H1 (cell line): ENCODE measurements around the gene TCEA3. TPM values are rescaled to one million over a fixed set of nuclear protein-coding genes. Genes with fewer than 3 reads are reported as not detected.

Source experiments
- CTCF ChIA-PET: fragments of 300-600 bp; sonication (Branson Sonifier 250); formaldehyde crosslinking; loops from one replicate; lab custom pipeline; 2021; ENCODE audit not compliant: partially characterized antibody; lab: Charles Lee
- POLR2A ChIA-PET: fragments of 300-600 bp; sonication (Branson Sonifier 250); formaldehyde crosslinking; loops from one replicate; lab custom pipeline; 2021; ENCODE audit warnings: inconsistent platforms; ENCODE audit not compliant: partially characterized antibody; lab: Charles Lee
- DNase-seq, 2 experiments: peaks; one replicate each; pipeline versions ENCODE4 v3.0.0 to v3.0.0-alpha.2; 2010 to 2022; ENCODE audit warnings: low spot score in 2 of 2, low read depth in 1 of 2, mixed read lengths in 1 of 2
- FAIRE-seq: peaks from 2 replicates; lab custom pipeline; 2011; peaks lifted over from hg19 to GRCh38; lab: Jason Lieb, UNC
- H2AFZ ChIP-seq: 2 replicates; pipeline ENCODE4 v1.8.1; 2012; ENCODE audit warnings: low read length, inconsistent platforms
- H2AK5ac ChIP-seq: 2 replicates; pipeline ENCODE4 v1.6.1; 2013; ENCODE audit warnings: low read depth, low read length
- H2BK120ac ChIP-seq: replicated peaks from 2 replicates; pipeline ENCODE3; 2013; ENCODE audit warnings: low read depth, low read length, inconsistent platforms
- H2BK12ac ChIP-seq: 2 replicates; pipeline ENCODE4 v1.6.1; 2013; ENCODE audit warnings: low read depth, low read length
- H2BK15ac ChIP-seq: 2 replicates; pipeline ENCODE4 v1.6.1; 2013; ENCODE audit warnings: low read length
- H2BK20ac ChIP-seq: 2 replicates; pipeline ENCODE4 v1.6.1; 2013; ENCODE audit warnings: low read length
- H2BK5ac ChIP-seq: 2 replicates; pipeline ENCODE4 v1.6.1; 2013; ENCODE audit warnings: low read depth, low read length
- H3K14ac ChIP-seq: 2 replicates; pipeline ENCODE4 v1.6.1; 2013; ENCODE audit warnings: inconsistent platforms; ENCODE audit not compliant: insufficient read length
- H3K18ac ChIP-seq: 2 replicates; pipeline ENCODE4 v1.6.1; 2013; ENCODE audit warnings: low read length; ENCODE audit errors: extremely low read depth
- H3K23ac ChIP-seq: 2 replicates; pipeline ENCODE4 v1.6.1; 2013; ENCODE audit warnings: inconsistent platforms; ENCODE audit not compliant: insufficient read length
- H3K23me2 ChIP-seq: 2 replicates; pipeline ENCODE4 v1.6.1; 2013; ENCODE audit warnings: low read depth, low read length
- H3K27ac ChIP-seq: 2 replicates; pipeline ENCODE4 v1.6.1; 2011; ENCODE audit warnings: low read depth, low read length, inconsistent platforms
- H3K27me3 ChIP-seq, 4 experiments: replicated peaks in 1 of 4; 1 replicate in 1 of 4; 2 replicates in 3 of 4; pipeline versions ENCODE4 v1.6.1 to v1.8.1; 2011 to 2013; ENCODE audit warnings: low read length in 3 of 4, mild to moderate bottlenecking in 3 of 4, inconsistent platforms in 2 of 4, mixed read lengths in 2 of 4, moderate library complexity in 1 of 4; ENCODE audit not compliant: control insufficient read depth in 3 of 4, insufficient read depth in 3 of 4; ENCODE audit errors: extremely low read depth in 1 of 4
- H3K36me3 ChIP-seq, 4 experiments: 2 replicates each; pipeline versions ENCODE4 v1.6.1 to v1.8.1; 2011 to 2013; ENCODE audit warnings: mild to moderate bottlenecking in 4 of 4, low read length in 3 of 4, moderate library complexity in 2 of 4, control low read depth in 1 of 4, inconsistent platforms in 1 of 4; ENCODE audit not compliant: insufficient read depth in 4 of 4, control insufficient read depth in 2 of 4
- H3K4ac ChIP-seq: replicated peaks from 2 replicates; pipeline ENCODE3; 2013; ENCODE audit warnings: low read length, low read depth, mixed read lengths, inconsistent platforms; ENCODE audit not compliant: insufficient read length
- H3K4me1 ChIP-seq, 4 experiments: replicated peaks in 1 of 4; 1 replicate in 1 of 4; 2 replicates in 3 of 4; pipeline versions ENCODE4 v1.6.1 to v1.8.1; 2011 to 2013; ENCODE audit warnings: low read length in 3 of 4, inconsistent platforms in 2 of 4, mixed read lengths in 1 of 4; ENCODE audit not compliant: insufficient read depth in 4 of 4, control insufficient read depth in 3 of 4
- H3K4me2 ChIP-seq, 2 experiments: 2 replicates each; pipeline versions ENCODE4 v1.6.1 to v1.8.1; 2011 to 2013; ENCODE audit warnings: low read depth in 2 of 2, low read length in 2 of 2, control low read depth in 1 of 2, inconsistent platforms in 1 of 2, mild to moderate bottlenecking in 1 of 2; ENCODE audit not compliant: insufficient read depth in 1 of 2
- H3K4me3 ChIP-seq, 4 experiments: fragments of 200-600, 300-600 bp in 1 of 4; sonication (generic), shearing (Covaris generic), sonication (Bioruptor Twin) in 1 of 4; 2 replicates each; pipeline versions ENCODE4 v1.5.1 to v1.8.1; 2011 to 2016; ENCODE audit warnings: low read length in 4 of 4, low read depth in 3 of 4, control low read depth in 2 of 4, inconsistent platforms in 2 of 4, mild to moderate bottlenecking in 2 of 4, mixed read lengths in 1 of 4, moderate library complexity in 1 of 4; ENCODE audit not compliant: insufficient read depth in 2 of 4; ENCODE audit errors: extremely low read depth in 1 of 4
- H3K56ac ChIP-seq: replicated peaks from 2 replicates; pipeline ENCODE3; 2013; ENCODE audit warnings: low read depth, mild to moderate bottlenecking, mixed read lengths, low read length, inconsistent platforms; ENCODE audit not compliant: insufficient read length
- H3K79me1 ChIP-seq: 2 replicates; pipeline ENCODE4 v1.6.1; 2013; ENCODE audit warnings: low read depth, low read length, control low read depth
- H3K79me2 ChIP-seq, 2 experiments: 2 replicates each; pipeline versions ENCODE4 v1.6.1 to v1.8.1; 2012 to 2013; ENCODE audit warnings: low read length in 2 of 2, mild to moderate bottlenecking in 2 of 2, inconsistent platforms in 1 of 2; ENCODE audit not compliant: insufficient read depth in 2 of 2, control insufficient read depth in 1 of 2
- H3K9ac ChIP-seq, 4 experiments: replicated peaks in 1 of 4; 1 replicate in 1 of 4; 2 replicates in 3 of 4; pipeline versions ENCODE4 v1.6.1 to v1.8.1; 2011 to 2013; ENCODE audit warnings: low read depth in 3 of 4, low read length in 3 of 4, control low read depth in 2 of 4, mild to moderate bottlenecking in 2 of 4, moderate library complexity in 2 of 4, inconsistent platforms in 1 of 4; ENCODE audit errors: extremely low read depth in 1 of 4
- H3K9me3 ChIP-seq, 2 experiments: 2 replicates each; pipeline versions ENCODE4 v1.6.1 to v1.8.1; 2012 to 2013; ENCODE audit warnings: mild to moderate bottlenecking in 2 of 2, moderate library complexity in 2 of 2, control low read depth in 1 of 2, inconsistent platforms in 1 of 2, low read depth in 1 of 2, low read length in 1 of 2, mixed read lengths in 1 of 2; ENCODE audit not compliant: insufficient read depth in 2 of 2
- H4K20me1 ChIP-seq, 2 experiments: replicated peaks in 1 of 2; 2 replicates each; pipeline versions ENCODE3 to v1.8.1; 2011 to 2013; ENCODE audit warnings: inconsistent platforms in 2 of 2, low read length in 2 of 2, mild to moderate bottlenecking in 1 of 2; ENCODE audit not compliant: insufficient read depth in 2 of 2, control insufficient read depth in 1 of 2
- H4K5ac ChIP-seq: 2 replicates; pipeline ENCODE4 v1.6.1; 2013; ENCODE audit warnings: low read length, low read depth, mixed read lengths, inconsistent platforms; ENCODE audit not compliant: insufficient read length
- H4K8ac ChIP-seq: 2 replicates; pipeline ENCODE4 v1.8.0; 2013; ENCODE audit warnings: mild to moderate bottlenecking, moderate library complexity, low read length, inconsistent platforms; ENCODE audit not compliant: insufficient read depth; ENCODE audit errors: extremely low read depth
- H4K91ac ChIP-seq: replicated peaks from 2 replicates; pipeline ENCODE3; 2013; ENCODE audit warnings: low read length, mixed read lengths, inconsistent platforms; ENCODE audit not compliant: insufficient read length
- BACH1 ChIP-seq: IDR thresholded peaks from 2 replicates; pipeline ENCODE4 v1.6.1; 2012; ENCODE audit warnings: low read length, improper control_type of control experiment
- EP300 ChIP-seq, 2 experiments: IDR thresholded peaks; 1 replicate in 1 of 2; 2 replicates in 1 of 2; pipeline ENCODE4 v1.6.1; 2011 to 2012; ENCODE audit warnings: low read depth in 2 of 2, low read length in 2 of 2, mild to moderate bottlenecking in 2 of 2, borderline replicate concordance in 1 of 2, inconsistent platforms in 1 of 2, moderate library complexity in 1 of 2
- FOSL1 ChIP-seq: IDR thresholded peaks from 2 replicates; pipeline ENCODE4 v1.6.1; 2011; ENCODE audit warnings: mild to moderate bottlenecking, low read depth, low read length, moderate library complexity; ENCODE audit not compliant: insufficient read depth
- KDM5A ChIP-seq: fragments of 200-600 bp; IDR thresholded peaks from 2 replicates; pipeline ENCODE4 v1.7.1; 2012; ENCODE audit warnings: mild to moderate bottlenecking, low read length, inconsistent platforms, mixed read lengths
- SIN3A ChIP-seq, 2 experiments: IDR thresholded peaks in 1 of 2; conservative IDR thresholded peaks in 1 of 2; 2 replicates each; pipeline ENCODE4 v1.6.1; 2011 to 2012; ENCODE audit warnings: low read length in 2 of 2, improper control_type of control experiment in 1 of 2, low read depth in 1 of 2, mild to moderate bottlenecking in 1 of 2
- TAF1 ChIP-seq: IDR thresholded peaks from 2 replicates; pipeline ENCODE4 v1.6.1; 2011; ENCODE audit warnings: mild to moderate bottlenecking, low read depth, low read length
- ZNF274 ChIP-seq: IDR thresholded peaks from 2 replicates; pipeline ENCODE4 v1.7.0; 2012; ENCODE audit warnings: low read length, borderline replicate concordance; ENCODE audit errors: extremely low read depth
- WGBS, 2 experiments: shearing (Covaris generic) in 1 of 2; methylation state at CpG; one replicate each; pipeline versions ENCODE4 v1.1.6 to v1.1.7; 2013 to 2015; ENCODE audit warnings: low lambda C conversion rate in 2 of 2, mixed read lengths in 2 of 2, inconsistent platforms in 1 of 2, low coverage in 1 of 2, missing lambda C conversion rate in 1 of 2; ENCODE audit not compliant: insufficient replicate concordance in 2 of 2, insufficient coverage in 1 of 2, insufficient read length in 1 of 2; ENCODE audit errors: extremely low coverage in 1 of 2, missing lambda C conversion rate in 1 of 2; 5-methylcytosine and 5-hydroxymethylcytosine counted together
- polyA plus RNA-seq, 7 experiments: library from polyadenylated mRNA; depleted of rRNA in 3 of 7; stranded (reverse) in 5 of 7; unstranded in 2 of 7; fragments of >200 nt in 5 of 7; fragments of 200-250 nt in 2 of 7; gene quantifications; 1 replicate in 5 of 7; 2 replicates in 1 of 7; 4 replicates in 1 of 7; pipeline versions ENCODE4 v1.2.1 to v1.2.3, GENCODE V29; 2011 to 2013; ENCODE audit warnings: missing spikeins in 2 of 7, mixed read lengths in 2 of 7
- total RNA-seq: library from RNA; stranded (reverse); fragmentation: NEBNext Ultra II Directional; extraction: Animal tissue kit (Norgen Biotek cat#: 25700); gene quantifications from 2 replicates; pipeline ENCODE4 v1.2.1, GENCODE V29; 2021
- TF ChIP-seq, protein P1 (sequence below), 3 experiments: IDR thresholded peaks; 1 replicate in 2 of 3; 2 replicates in 1 of 3; pipeline versions ENCODE4 v1.5.1 to v1.6.1; 2011; ENCODE audit warnings: low read length in 3 of 3, mild to moderate bottlenecking in 3 of 3, inconsistent platforms in 2 of 3, low read depth in 1 of 3, moderate library complexity in 1 of 3; ENCODE audit not compliant: insufficient read depth in 1 of 3; ENCODE audit errors: control extremely low read depth in 1 of 3

Gene TCEA3
- total and polyA plus RNA-seq, 2 of the 8 experiments (the other 6 are each of a cell fraction or from before 2014, with no cell fraction given) = 0.08 TPM; not detected in 1

DNA sequence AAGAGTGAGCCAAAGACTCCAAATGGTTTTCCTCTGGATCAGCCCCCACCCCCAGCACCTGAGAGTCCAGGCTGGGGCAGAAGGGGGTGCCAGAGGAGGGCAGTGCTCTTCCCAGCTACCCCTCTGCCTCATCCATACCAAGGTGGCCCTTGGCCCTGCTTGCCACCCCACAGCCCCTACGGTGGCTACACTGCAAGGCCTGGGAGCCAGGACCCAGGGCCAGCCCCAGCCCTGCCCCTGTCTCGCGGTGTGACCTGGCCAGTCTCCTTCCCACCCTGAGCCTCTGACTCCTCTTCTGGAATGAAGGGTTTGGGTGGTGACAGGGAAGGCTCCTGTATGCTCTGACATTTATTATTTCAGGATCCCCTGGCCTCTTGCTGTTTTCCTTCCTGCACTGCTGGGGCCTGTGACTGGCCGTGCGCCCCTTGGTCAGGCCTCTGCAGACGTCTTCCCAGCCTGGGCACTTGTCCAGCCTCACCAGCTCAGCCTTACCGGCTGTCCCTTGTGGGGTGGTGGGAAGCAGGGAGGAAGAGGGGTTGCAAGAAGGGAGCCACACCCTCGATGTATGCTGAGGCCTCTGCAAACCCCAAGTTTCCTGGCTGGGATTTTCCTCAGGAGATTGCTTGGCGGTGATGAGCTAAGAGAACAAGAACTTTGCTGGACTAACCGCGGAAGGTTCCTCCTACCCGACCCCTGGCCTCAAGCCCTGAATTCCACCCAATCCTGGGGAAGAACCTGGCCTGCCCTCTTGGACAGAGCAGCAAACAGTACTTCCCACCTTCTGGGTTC lies 45.9 kb upstream of the TCEA3 start:
- H3K4ac ChIP-seq = no peak overlapping the region
- H3K4me2 ChIP-seq = no peak overlapping the region
- no peak overlapping the region for H3K4me3 ChIP-seq
- H3K36me3 ChIP-seq = no peaks in the 10 kb centered on the region
- no peaks in the 10 kb centered on the region for H3K23me2 ChIP-seq
- no peak overlapping the region for H2BK120ac ChIP-seq
- no peak for DNase-seq
- no peak overlapping the region for H3K23ac ChIP-seq
- H3K79me2 ChIP-seq = peaks cover 0 to 16% of the 10 kb centered on the region in 2 experiments; a peak in 2 of 4 replicates
- peaks cover 15% of the 10 kb centered on the region; the same call in 1 of the 2 replicates for H3K79me1 ChIP-seq
- H3K14ac ChIP-seq = no peak overlapping the region
- no peak overlapping the region for H2BK15ac ChIP-seq
- H4K5ac ChIP-seq = no peak overlapping the region
- H4K20me1 ChIP-seq = peaks cover 13 to 31% of the 10 kb centered on the region in 2 experiments
- CTCF ChIA-PET = interaction anchor here (0.9 to 1.4 kb wide), 6 partner anchors 10 to 29 kb away, joined by 3 to 4 read pairs (median 3); partner anchors contain the start of gene ASAP3
- no peaks in the 10 kb centered on the region for H3K9me3 ChIP-seq
- no peak overlapping the region; the same call in 1 of the 2 replicates for H4K8ac ChIP-seq
- no peak overlapping the region for H3K56ac ChIP-seq
- no peak overlapping the region for H2BK12ac ChIP-seq
- no peak overlapping the region for H2AK5ac ChIP-seq
- no peak overlapping the region for H2BK20ac ChIP-seq
- no peak for FAIRE-seq
- 89% methylated on average over 12 of the region's 12 CpGs; no CpG with 5 or more reads in 1 of the 2 experiments for WGBS, 2 experiments
- H3K4me1 ChIP-seq = peaks cover 0 to 5% (median 0%) of the 10 kb centered on the region in 4 experiments; a peak in 1 of 7 replicates
- H3K9ac ChIP-seq = no peak overlapping the region
- H3K18ac ChIP-seq = no peak overlapping the region
- no peak overlapping the region for H3K27ac ChIP-seq
- POLR2A ChIA-PET = interaction anchor here (1.8 kb wide), 1 partner anchor 14 kb away, joined by 3 read pairs; the partner anchor contains the start of gene ASAP3
- no peaks in the 10 kb centered on the region for H3K27me3 ChIP-seq
- no peak overlapping the region for H4K91ac ChIP-seq
- no peak overlapping the region for H2AFZ ChIP-seq
- peak overlapping the region; percentile 24; the same call in 1 of the 2 replicates for H2BK5ac ChIP-seq
- TF ChIP-seq EP300 (IDR thresholded peaks at IDR 0.05; ENCODE audit: borderline replicate concordance in 1 of 2, low read depth in 2 of 2, low read length in 2 of 2) (no peak), SIN3A (conservative IDR thresholded peaks at IDR 0.05 in 1 of 2, IDR thresholded peaks at IDR 0.05 in 1 of 2; ENCODE audit: low read depth in 1 of 2, low read length in 2 of 2) (no peak), ZNF274 (no peak), TAF1 (no peak), FOSL1 (no peak), KDM5A (no peak), BACH1 (no peak)
- TF ChIP-seq, protein P1, sequence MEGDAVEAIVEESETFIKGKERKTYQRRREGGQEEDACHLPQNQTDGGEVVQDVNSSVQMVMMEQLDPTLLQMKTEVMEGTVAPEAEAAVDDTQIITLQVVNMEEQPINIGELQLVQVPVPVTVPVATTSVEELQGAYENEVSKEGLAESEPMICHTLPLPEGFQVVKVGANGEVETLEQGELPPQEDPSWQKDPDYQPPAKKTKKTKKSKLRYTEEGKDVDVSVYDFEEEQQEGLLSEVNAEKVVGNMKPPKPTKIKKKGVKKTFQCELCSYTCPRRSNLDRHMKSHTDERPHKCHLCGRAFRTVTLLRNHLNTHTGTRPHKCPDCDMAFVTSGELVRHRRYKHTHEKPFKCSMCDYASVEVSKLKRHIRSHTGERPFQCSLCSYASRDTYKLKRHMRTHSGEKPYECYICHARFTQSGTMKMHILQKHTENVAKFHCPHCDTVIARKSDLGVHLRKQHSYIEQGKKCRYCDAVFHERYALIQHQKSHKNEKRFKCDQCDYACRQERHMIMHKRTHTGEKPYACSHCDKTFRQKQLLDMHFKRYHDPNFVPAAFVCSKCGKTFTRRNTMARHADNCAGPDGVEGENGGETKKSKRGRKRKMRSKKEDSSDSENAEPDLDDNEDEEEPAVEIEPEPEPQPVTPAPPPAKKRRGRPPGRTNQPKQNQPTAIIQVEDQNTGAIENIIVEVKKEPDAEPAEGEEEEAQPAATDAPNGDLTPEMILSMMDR (IDR thresholded peaks at IDR 0.05; ENCODE audit: control extremely low read depth in 1 of 3, insufficient read depth in 1 of 3, low read depth in 1 of 3, low read length in 3 of 3) = no peak
